HuH-7.5 (cell line): ENCODE results near the gene WTAP.
"Not testable (repeated sequence)": the region's sequence is repeated elsewhere in the genome, so short reads cannot be mapped to it uniquely, and the experiment has no call there.

Experiments used
- DNase-seq: peaks from one replicate; pipeline ENCODE4 v3.0.0; 2011; ENCODE audit warnings: low spot score

The WTAP gene

DNA sequence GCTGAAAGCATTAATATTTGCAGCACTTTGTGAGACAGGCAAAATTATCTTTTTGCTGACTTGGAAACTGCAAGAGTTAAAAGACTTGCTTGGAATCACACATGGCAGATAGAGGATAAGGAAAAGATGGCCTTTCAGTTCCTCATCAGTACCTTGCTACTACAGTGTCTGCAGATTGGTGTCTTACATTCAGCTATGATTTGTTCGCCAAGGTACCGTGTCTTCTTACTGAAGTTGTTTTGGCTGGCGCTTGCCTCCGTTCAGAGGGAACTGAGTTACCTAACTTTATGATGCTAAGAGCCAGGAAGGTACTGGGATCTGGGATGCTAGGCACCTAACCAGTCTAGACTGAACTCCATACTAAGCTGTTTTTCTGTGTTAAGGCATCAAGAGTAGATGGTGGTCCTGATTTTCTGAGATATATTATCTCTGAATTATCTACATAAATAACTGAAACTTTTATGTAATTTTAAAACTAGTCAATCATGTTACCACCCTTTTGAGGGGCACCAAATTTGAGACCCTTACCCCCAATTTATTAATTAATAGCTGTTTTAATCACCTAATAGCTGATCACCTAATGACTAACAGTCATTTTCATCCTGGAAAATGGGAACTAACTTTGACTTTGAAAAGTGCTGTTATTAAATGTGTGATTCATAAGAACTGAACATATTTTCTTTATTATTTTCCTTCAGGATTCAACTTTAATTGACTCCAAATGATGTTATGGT lies 2.5 kb downstream of the WTAP start:
- DNase-seq = no peak

DNA sequence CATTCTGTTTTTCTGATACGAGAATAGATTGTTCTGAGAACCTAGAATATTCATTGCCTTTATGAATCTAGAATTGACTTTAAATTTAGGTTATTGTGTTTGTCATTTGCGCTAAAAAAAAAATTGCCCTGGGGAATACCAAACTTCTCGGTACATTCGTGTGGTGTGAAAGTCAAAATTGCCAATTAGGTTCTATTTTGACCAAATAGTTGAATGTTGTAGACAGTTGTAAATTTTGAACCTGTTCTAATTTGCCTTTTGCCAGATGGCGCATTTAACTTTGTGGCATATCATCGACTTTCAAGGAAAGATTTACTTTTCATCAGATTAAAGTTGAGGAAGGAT lies 3.0 kb downstream of the WTAP start:
- DNase-seq = no peak

DNA sequence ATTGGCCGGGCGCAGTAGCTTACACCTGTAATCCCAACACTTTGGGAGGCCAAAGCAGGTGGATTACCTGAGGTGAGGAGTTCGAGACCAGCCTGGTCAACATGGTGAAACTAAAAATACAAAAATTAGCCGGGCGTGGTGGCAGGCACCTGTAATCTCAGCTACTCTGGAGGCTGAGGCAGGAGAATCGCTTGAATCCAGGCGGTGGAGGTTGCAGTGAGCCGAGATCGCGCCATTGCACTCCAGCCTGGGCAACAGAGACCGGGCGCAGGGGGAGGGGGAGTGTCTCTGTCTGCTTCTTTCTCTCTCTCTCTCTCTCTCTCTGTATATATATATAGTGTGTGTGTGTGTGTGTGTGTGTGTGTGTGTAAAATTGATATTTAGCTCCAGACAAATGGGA lies 5.2 kb downstream of the WTAP start:
- DNase-seq = not testable (repeated sequence)

DNA sequence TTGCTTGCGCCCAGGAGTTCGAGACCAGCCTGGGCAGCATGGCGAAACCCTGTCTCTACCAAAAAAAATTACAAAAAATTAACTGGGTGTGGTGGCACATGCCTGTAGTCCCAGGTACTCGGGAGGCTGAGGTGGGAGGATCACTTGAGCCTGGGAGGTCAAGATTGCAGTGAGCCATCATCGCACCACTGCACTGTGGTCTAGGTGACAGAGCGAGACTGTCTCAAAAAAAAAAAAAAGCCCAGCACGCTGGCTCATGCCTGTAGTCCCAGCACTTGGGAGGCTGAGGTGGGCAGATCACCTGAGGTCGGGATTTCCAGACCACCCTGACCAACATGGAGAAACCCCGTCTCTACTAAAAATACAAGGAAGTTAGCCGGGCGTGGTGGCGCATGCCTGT lies 6.1 kb downstream of the WTAP start:
- not testable (repeated sequence) for DNase-seq

DNA sequence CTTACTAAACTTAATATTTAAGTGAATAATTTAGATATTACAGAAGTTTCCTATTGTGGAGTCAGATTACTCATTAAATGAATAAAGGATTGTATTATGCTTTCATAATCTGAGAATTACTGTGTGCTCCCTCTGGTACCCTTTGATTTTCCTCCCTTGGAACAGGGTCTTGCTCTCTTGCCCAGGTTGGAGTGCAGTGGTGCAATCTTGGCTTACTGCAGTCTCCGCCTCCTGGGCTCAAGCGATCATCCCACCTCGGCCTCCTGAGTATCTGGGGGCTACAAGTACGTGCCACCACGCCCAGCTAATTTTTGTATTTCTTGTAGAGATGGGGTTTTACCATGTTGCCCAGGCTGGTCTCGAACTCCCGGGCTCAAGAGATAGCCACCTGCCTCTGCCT lies 9.6 kb downstream of the WTAP start:
- DNase-seq = no peak

DNA sequence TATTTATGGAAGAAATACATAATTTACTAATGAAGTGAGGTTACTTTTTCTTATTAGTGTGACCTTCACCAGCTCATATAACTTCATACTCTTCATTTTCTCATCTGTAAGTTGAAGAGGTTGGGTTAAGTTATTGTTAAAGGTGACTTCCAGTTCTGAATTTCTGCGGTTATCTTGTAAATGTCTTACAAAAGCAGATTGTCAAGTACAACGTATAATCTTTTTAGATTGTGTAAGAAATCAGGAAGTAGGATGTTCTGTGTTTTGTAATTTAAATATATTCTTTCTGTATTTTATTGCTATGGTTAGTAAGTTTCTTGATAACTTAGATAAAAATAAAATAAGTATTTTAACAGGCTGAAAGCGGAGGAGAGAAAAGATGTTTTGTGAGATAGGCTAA lies 12.0 kb downstream of the WTAP start:
- no peak for DNase-seq

DNA sequence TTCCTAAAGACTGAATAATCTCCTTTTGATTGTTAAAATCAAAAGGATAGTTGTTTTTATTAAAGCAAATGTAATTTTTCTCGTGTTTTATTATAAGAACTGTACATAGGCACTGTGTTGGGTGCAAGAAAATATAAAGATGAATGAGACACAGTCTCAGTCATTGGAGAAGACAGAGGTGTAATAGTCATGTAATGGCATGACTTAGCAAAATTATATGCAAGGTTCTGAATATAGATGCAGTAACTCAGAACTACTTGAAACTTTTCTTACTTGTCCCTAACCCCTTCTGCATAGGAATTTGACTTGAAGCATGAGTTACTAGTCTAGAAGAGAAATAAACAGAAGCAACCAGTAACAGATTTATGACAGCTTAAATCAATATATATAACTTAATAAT lies 14.9 kb downstream of the WTAP start:
- DNase-seq = no peak

DNA sequence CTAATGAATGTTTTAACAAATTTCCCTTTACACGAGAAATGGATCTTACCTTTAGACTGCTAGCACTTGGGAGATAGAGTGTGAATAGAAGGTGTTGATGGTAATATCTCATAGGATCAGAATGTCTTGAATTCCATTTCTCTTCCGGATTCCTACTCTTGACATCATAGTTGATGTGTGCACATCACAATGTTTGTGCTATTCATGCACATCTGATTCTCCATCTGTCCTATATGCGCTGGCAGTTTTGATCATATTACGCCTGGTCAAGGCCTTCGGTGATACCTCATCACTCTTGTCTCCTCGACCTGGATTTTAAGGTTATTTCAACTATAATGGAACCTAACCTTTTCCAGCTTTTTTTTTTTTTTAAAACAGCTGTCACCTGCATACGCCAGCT lies 17.8 kb downstream of the WTAP start:
- DNase-seq = no peak

DNA sequence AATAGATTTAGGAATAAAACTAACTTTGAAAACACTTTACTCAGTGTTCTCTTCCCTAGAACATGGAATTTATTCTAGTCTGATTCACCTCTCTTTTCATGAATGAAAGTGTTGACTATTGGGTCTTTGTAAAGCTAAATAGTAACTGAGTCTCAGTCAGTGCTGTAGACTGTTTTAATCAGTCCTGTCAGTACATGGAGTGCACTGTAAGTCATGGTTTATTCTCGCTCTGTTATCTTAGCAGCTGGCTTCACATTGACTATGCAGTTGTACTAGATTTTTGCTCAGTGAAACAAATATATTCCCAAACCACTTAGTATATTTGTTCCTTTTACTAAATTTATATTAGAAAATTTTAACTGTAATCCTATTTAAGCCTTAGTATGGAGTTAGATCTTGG lies 19.5 kb downstream of the WTAP start:
- DNase-seq = no peak

DNA sequence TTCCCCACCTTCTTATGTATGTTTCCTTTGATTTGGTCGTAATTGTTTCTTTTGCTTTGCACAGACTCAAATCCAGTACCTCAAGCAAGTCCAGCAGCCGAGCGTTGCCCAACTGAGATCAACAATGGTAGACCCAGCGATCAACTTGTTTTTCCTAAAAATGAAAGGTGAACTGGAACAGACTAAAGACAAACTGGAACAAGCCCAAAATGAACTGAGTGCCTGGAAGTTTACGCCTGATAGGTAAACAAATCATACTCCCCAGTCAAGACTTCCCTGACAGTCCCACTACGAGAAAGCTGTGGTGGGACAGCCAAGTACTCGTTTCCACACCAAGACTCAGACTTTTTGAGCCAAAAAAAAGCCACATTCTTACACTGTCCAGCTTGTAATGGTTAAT lies 20.8 kb downstream of the WTAP start:
- DNase-seq = not testable (repeated sequence)

DNA sequence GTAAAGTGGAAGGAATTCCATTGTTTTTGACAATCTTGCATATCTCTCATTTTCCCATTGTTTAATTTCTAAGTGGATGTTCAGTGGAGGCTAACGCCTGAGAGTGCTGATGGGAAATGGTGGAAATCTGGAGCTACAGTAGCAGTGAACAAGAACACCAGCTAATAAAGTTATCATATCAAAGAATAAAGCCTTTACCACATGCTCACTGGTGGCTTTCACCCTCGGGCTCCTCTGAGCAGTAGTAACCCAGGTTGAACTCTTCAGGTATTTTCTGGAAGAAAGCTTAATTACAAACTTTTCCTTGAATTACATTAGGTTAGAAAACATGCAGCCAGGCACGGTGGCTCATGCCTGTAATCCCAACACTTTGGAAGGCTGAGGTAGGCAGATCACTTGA lies 24.1 kb downstream of the WTAP start:
- DNase-seq = no peak

DNA sequence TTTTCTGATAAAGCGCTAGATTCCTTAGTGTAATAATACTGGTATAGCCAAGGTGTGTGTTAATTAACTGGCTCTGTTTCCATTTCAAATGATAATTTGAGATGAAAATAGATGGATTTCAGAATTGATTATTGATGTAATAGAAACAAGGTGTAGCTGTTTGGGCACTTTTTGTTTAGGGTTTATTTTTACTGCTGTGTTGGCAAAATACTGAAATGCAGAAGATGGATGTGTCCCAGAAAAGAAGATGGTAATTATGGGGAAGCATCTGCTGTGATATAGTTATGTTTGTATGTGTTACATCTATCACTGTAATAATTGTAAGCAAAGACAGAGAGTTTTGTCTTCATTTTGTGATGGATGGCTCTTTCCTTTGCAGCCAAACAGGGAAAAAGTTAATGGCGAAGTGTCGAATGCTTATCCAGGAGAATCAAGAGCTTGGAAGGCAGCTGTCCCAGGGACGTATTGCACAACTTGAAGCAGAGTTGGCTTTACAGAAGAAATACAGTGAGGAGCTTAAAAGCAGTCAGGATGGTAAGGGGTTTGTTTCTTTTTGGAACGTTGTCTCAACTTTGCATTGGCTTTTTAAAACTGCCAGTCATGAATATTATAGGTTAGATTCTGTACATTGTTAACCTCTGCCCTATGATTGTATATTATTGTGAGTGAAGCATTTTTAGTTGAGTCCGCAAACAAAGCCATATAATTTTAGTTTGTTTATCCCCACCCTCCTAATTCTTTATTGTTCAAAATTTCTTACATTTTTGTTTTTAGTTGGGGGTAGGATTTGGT lies 26.0 kb downstream of the WTAP start:
- no peak for DNase-seq

DNA sequence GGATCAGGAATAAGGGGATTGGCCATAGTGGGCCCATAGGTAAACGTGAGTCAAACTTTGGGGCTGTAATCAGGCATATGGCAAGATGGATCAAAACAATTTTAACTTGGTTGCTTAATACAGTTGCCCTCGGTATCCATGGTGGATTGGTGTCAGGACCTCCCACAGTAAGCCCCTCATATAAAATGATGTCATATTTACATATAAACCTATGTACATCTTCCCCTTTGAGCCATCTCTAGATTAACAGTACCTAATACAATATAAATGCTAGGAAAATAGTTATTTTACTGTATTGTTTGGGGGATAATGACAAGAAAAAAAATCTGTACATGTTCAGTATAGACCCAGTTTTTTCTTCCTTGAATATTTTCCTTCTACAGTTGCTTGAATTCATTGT lies 27.1 kb downstream of the WTAP start:
- no peak for DNase-seq

DNA sequence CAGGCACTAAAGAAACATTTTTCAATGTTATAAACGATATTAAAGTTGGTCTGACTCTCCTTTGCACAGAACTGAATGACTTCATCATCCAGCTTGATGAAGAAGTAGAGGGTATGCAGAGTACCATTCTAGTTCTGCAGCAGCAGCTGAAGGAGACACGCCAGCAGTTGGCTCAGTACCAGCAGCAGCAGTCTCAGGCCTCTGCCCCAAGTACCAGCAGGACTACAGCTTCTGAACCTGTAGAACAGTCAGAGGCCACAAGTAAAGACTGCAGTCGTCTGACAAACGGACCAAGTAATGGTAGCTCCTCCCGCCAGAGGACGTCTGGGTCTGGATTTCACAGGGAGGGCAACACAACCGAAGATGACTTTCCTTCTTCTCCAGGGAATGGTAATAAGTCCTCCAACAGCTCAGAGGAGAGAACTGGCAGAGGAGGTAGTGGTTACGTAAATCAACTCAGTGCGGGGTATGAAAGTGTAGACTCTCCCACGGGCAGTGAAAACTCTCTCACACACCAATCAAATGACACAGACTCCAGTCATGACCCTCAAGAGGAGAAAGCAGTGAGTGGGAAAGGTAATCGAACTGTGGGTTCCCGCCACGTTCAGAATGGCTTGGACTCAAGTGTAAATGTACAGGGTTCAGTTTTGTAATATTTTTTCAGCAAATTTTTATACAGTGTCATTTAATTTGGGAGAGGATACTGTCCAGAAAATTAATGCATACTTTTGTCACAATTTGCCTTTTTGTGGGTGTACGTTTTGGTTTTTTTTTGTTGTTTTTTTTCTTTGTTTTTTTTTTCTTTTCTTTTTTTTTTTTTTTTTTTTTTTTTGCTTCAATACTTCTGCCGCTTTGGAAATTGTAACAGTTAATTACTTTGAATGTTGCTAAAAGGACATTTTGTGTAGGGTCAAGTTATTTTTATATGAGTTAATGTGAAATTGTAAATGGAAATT lies 27.9 kb downstream of the WTAP start:
- DNase-seq = no peak

DNA sequence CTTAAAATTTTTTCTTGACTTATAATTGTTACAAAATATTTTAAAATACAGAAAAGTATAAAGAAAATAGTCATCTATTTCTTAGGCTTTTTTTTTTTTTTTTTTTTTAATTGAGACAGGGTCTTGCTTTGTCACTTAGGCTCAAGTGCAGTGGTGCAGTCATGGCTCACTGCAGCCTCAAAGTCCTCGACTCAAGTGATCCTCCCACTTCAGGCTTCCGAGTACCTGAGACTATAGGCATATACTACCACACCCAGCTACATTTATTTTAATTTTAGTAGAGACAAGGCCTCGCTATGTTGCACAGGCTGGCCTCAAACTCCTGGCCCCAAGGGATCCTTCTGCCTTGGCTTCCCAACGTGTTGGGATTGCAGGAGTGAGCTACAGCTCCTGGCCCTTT lies 29.2 kb downstream of the WTAP start:
- no peak for DNase-seq

DNA sequence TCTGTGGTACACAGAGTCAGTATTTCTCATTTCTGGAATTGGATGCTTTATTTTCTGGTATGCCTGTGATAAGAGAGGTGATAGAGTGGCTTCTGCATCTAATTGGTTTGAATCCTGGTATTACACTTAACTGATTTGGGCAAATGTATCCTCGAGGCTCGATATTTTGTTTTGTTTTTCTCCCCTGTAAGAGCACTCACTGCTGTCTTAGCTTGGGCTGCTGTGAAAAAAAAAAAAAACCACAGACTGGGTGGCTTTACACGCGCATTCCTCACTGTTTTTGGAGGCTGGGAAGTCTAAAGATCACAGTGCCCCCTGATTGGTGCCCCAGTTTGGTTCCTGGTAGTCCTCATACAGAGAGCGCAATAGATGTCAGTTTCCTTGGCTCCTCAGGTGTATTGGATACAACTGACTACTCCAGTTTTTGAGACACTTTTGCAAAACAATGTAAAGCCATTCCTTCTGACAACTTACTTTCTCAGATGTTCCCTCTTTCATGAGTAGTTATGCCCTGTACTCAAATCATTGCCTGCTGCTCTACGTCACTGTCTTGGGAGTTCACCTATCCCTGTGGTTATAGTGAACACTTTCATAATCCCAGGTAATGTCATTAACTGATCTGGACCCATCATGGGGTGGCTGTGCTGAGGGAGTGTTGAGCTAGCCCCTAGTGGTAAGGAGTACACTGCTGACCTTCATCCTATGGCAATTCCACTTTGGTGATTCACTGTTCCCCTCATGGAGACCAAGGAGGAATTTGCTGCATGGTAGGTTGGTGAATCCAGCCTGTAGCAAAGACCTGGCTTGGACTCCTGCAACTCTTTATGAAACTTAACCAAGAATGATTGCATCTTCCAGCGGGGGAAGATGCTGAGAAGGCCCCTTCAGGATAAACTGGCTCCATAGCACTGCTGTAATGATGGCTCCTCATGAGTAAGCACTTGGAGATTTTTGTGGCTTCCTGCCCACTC lies 31.0 kb downstream of the WTAP start:
- DNase-seq = no peak

DNA sequence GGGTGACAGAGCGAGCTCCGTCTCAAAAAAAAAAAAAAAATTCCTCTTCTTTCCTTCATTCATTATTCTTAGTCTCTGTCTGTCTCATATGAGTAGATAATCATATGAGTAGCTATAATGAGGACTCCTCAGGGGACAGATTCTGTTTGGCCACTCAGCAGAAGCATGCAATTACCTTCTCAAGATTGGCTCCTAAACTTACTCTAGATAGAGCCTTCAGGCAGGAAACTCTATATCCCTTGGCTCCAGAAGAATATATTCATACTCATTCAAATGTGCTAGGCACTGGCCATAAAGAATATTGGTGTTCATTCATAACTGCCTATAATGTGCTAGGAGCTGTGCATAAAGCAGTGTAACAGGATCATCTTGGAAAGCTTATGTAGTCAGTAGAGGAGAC lies 32.3 kb downstream of the WTAP start:
- DNase-seq = no peak

DNA sequence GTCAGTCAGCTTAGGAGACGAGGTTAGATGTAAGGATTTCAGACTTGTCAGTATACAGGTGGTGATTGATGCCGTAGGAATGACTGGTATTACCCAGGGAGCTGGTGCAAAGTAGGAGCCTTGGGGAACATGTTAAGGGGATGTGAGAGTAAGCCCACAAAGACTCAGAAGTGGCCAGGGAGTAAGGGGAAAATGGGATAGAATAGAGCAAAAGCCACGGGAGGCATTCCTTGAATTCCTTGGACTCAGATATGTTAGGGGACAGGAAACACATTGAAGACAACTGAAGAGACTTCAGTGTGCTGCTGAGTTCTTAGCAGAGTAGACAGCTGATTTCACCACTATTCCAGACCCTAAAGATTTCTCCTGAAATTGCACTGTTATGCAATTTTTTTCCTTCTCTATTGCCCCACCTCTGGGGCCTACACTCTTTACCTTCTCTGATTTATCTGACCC lies 33.3 kb downstream of the WTAP start:
- DNase-seq = no peak

DNA sequence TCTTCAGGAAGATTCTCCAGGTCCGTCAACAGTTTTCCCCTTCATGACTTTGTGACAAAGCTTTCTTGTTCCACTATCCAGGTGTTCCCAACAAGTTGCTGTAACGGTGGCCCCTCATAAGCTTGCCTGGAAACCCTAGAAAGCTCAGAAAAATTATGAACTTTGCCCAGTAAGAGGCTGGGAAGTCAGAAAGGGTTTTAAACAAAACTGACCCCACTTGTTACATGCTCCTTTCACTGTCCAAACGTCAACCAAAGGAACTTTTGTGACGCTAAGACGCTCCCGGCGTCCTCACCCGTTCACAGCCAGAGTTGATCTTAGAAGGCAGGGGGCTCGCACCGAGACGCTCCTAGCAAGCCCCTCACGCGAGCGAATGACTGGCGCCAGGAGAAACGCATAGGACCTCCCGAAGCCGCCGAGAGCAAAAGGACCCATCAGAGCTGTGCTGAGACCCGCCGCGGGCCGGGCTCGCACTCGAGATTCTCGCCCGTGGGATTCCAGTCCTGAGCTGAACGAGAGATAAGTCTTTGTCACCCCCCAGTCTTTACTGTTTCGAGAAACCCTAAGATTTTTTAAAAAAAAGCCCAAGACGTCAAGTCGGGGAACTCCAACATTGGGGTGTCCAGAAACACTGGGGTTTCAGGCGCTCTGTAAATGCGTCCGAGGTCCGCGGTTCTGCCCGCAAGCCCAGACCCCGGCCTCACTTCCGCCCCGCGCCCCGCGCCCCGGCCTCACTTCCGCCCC lies 34.0 kb downstream of the WTAP start:
- no peak for DNase-seq

DNA sequence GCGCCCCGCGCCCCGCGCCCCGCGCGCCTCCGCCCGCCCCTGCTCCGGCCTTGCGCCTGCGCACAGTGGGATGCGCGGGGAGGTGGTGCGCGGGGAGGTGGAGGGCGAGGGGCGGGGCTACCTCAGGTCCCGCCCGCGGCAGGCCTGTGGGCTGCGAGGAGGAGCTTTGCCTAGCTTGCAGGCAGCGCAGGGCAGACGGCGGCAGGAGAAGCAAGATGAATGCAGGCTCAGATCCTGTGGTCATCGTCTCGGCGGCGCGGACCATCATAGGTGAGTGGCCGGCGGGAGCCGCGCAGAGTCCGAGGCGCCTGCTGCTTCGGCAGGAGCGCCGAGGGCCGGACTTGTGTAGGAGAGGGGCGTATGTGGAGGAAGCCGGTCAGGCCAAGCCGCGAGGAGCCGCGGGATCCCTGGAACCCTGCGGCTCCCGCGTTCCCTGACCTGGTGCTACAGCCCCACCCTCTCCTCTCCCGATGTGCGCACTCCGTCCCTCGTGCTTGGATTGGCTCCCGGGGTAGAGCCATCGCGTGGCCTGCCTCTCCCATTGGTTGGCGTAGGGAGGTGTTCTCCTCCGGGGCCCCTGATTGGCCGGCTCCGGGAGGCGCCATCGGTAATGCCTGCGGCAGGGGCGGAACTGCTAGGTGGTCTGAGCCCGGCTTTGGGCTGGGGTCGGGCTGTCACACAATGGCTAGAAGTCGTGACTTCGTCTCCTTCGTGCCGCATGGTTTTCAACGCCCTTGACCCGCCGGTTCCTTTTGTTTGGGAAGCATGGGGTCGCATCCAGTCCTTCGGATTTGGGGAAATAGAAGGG lies 34.8 kb downstream of the WTAP start, which contains the start of gene ACAT2:
Gene ACAT2, plus strand, starts transcription at position 173 of the 808 bp plus-strand sequence. Its CDS starts 43 bp downstream, at position 216.
- DNase-seq = peak; percentile 95
